HG02759 (cell line): ENCODE measurements around the gene IFT22.
"Not testable (repeated sequence)": the region's sequence is repeated elsewhere in the genome, so short reads cannot be mapped to it uniquely, and the experiment has no call there.

Experiments
- ATAC-seq: cut with Tn5 transposase; IDR thresholded peaks from one replicate; pipeline ENCODE4 v1.9.1; 2021; ENCODE audit warnings: mild to moderate bottlenecking, moderate library complexity; ENCODE audit not compliant: unreplicated experiment

IFT22 gene

GRCh38 chr7:101280912-101281311, 40.7 kb downstream of the IFT22 start:
- not testable (repeated sequence) for ATAC-seq

GRCh38 chr7:101278461-101279292, 42.9 kb downstream of the IFT22 start:
- no peak for ATAC-seq

- ATAC-seq = no peak
Measured at GRCh38 chr7:101277155-101277554, 44.5 kb downstream of the IFT22 start.

GRCh38 chr7:101273206-101273605, 48.4 kb downstream of the IFT22 start:
- ATAC-seq = no peak

- no peak for ATAC-seq
Measured at GRCh38 chr7:101271021-101271420, 50.6 kb downstream of the IFT22 start.

- no peak for ATAC-seq
Measured at GRCh38 chr7:101269664-101270063, 51.9 kb downstream of the IFT22 start.

GRCh38 chr7:101265622-101266516, 55.7 kb downstream of the IFT22 start:
- ATAC-seq = no peak

GRCh38 chr7:101264102-101264706, 57.4 kb downstream of the IFT22 start:
- not testable (repeated sequence) for ATAC-seq
